Cerebellar cortex (tissue), 1 donor: ENCODE data around the gene NCOA1.
"Not testable (repeated sequence)": the region's sequence is repeated elsewhere in the genome, so short reads cannot be mapped to it uniquely, and the experiment has no call there.

Experiments used
- DNase-seq: peaks from one replicate; pipeline ENCODE4 v3.0.0-alpha.2; 2015; ENCODE audit warnings: low spot score

NCOA1 gene

DNA sequence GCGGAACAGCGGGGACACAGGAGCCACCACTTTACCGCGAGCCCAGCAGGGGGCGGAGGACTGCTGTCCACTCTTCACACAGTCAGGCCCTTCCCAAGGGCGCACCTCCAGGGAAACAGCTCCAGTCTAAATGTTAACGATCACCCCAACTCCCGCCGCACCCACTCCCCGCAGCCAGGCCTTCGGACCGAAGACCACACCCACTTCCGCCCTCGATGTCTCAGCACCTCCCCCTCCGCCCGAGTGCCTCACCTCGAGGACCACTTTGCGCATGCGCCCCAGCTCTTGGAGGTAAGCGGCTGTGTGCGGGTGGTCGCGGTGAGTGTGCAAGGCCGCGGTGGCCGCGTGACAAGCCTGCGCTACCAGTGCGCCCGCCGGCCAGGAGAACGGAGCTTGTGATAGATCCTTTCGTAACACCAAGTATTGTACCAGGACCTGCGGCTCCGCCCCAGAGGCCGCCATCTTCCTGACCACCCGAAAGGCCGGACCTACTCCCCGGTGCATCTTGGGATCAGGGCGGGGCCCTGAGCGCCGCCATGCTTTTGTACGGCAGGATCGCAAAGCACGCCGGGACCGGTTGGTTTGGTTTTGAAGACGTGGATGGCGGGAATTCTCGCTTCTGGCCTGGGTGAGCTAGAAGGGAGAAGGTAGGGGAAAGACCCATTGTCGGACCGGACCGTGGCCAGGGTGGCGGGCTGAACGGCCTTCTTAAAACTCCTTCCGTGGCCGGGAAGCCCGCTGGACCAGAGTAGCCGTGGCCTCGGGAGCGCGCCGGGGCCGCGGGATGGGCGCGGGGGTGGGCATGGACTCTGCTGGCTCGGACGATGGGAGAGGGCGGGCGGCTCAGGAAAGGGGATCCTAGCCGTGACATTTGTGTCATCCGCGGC, 302.1 kb downstream of the NCOA1 start, which contains the start of the genes CENPO and PTRHD1:
Gene CENPO, plus strand, starts transcription at position 552 of the 887 bp plus-strand sequence. CDS start 495 bp downstream, outside the sequence.
Gene PTRHD1, minus strand, starts transcription at position 518 of the 887 bp plus-strand sequence. Its CDS starts 14 bp downstream, at position 504.
- DNase-seq: peak; percentile 97

DNA sequence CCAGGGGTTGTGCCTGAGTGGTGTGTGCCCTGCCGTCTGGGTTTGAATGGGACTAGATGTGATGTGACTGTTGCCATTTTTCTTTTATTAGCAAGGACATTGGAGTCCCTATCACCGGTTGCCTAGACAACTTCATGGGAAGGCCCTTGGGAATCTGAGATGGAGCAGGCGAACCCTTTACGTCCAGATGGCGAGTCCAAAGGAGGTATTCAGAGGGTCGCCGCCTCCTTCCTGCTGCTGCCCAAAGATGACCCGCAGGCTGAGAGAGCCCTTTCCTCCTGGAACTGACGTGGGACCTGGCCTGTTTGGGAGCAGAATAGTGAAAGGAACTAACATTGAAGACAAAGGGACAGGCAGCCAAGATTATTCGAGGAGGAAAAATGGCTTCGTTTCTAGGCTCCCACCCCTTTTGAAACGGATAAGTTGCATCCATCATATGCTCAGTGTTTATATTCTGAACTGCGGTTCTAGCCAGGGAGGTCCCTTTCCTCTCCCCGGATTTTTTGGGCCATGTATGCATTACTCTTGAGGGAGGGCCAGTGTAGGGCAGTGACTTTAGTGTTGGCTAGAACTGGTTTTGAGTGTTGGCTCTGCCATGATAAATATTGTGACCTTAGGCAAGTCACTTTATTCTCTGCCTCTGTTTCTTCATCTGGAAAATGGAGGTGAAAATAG, 302.8 kb downstream of the NCOA1 start:
- peak; percentile 18 for DNase-seq

DNA sequence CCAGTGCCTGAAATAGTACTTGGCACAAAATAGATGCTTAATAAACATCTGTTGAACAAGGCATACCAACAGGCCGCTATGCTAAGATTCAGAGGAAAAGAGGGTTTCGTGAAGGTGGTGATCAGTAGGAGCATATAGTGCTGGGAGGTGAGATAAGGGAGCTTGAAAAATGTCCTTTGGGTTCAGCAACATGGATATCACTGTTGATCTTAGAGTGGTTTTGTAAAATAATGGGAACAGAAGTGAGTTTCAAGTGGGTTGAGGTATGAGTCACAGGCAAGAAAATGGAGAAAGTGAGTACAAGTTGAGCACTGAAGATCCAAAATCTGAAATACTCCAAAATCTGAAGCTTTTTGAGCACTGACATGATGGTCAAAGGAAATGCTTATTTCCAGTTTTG, 306.6 kb downstream of the NCOA1 start:
- DNase-seq: no peak

DNA sequence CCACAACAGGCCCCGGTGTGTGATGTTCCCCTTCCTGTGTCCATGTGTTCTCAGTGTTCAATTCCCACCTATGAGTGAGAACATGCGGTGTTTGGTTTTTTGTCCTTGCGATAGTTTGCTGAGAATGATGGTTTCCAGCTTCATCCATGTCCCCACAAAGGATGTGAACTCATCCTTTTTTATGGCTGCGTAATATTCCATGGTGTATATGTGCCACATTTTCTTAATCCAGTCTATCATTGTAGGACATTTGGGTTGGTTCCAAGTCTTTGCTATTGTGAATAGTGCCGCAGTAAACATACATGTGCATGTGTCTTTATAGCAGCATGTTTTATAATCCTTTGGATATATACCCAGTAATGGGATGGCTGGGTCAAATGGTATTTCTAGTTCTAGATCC, 309.4 kb downstream of the NCOA1 start:
- DNase-seq: not testable (repeated sequence)

DNA sequence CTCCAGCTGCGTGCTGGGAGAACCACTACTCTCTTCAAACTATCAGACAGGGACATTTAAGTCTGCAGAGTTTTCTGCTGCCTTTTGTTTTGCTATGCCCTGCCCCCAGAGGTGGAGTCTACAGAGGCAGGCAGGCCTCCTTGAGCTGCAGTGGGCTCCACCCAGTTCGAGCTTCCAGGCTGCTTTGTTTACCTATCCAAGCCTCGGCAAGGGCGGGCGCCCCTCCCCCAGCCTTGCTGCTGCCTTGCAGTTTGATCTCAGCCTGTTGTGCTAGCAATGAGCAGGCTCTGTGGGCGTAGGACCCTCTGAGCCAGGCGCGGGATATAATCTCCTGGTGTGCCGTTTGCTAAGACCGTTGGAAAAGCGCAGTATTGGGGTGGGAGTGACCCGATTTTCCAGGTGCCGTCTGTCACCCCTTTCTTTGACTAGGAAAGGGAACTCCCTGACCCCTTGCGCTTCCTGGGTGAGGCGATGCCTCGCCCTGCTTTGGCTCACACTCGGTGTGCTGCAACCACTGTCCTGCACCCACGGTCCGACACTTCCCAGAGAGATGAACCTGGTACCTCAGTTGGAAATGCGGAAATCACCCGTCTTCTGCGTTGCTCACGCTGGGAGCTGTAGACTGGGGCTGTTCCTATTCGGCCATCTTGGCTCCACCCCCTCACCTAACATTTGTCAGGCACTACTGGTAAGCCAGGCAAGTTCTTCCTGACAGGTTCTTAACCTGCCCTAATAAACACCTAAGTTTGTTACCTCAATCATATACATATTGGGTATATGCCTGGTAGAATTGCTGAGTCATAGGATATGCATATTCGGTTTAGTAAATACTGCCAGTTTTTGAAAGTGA, 315.0 kb downstream of the NCOA1 start:
- DNase-seq: not testable (repeated sequence)

DNA sequence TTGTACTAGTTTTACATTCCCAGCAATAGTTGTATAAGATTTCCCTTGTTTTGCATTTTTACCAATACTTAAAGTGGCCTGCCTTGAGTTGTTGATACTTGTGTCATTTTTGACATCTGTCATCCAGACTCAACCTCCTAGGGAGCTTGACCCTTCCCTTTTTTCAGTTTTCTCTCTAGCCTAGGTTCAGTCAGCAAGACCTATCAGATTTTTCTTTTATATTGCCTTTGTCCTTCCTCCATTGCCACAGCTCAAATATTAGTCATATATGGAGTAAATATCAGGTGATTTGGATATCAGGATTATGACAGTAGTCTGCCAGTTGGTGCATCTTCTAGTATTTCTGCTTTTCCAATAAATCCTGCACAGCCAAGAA, 315.6 kb downstream of the NCOA1 start:
- DNase-seq: no peak

DNA sequence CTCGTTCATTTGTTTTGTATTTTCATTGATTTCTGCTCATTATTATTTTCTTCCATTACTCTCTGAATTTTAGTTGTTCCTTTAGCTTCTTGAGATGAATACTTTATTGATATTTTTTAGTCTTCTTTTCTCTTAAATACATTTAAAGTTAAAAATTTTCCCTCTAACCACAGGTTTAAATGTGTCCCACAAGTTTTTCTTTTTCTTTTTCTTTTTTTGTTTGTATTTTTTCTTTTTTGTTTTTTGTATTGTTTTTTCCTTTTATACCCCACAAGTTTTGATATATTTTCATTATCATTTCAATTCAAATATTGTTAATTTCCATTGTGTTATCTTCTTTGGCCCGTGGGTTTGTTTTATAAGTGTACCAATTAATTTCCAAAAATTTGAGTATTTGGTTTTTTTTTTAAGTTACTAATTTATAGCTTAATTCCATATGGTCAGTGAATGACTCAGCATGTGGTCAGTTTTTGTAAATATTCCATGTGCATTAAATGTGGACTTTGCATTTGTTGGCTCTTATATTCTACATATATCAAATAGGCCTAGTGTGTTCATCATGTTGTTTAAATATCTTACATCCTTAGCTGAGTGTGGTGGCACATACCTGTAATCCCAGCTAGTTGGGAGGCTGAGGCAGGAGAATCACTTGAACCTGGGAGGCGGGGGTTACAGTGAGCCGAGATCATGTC, 318.4 kb downstream of the NCOA1 start:
- no peak for DNase-seq

DNA sequence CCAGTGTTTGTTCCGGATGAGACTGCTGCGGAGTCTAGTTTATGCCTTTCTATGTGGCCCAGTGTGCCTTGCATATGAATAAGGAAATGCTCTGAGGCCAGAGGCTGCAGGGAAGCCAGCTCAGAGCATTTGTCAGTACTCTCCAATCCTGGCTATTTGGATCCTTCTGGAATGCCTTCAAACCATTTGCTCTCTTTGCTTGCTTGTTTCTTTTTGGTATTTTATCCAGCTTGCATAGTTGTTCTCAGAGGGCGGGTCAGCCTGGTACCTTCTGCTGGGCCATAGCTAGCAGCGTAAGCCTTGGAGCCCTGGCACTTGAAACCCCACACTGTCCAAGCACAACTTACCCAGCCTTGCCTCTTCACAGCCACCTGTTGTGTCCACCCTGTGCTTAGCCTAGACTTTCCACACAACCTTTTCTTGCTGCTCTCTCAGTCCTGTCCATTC, 322.7 kb downstream of the NCOA1 start:
- no peak for DNase-seq

DNA sequence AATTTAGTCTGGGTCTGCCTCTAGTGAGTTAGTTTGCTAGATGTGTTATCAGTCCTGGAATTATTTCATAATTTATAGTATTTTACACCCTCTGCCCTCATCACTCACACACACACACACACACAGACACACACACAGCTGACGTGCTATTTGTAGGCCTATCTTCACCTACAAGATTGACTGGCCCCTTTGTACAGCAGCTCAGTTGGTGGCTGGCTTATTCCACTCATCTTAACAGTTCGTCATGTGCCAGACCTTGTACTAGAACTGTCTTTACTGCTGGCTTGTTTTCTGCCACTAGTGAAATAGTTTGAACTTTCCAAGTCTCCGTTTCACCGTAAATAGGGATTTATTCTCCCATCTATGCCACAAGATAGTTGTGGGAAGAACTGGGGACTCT, 323.5 kb downstream of the NCOA1 start:
- DNase-seq: no peak

DNA sequence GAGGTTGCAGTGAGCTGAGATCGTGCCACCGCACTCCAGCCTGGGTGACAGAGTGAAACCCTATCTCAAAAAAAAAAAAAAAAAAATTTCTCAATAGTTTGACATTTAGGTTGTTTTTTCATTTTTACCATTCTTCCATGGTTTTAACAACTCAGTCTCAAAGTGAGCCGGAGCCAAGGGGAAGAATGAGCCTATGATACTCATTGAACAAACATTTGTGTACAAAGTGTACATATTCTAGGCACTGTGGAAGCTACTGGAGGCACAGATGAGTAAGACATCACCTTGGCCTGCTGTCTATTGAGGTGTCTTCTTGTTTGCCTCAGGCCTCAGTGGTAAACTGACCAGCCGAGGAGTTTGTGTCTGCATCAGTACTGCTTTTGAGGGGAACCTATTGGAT, 324.1 kb downstream of the NCOA1 start:
- no peak for DNase-seq

DNA sequence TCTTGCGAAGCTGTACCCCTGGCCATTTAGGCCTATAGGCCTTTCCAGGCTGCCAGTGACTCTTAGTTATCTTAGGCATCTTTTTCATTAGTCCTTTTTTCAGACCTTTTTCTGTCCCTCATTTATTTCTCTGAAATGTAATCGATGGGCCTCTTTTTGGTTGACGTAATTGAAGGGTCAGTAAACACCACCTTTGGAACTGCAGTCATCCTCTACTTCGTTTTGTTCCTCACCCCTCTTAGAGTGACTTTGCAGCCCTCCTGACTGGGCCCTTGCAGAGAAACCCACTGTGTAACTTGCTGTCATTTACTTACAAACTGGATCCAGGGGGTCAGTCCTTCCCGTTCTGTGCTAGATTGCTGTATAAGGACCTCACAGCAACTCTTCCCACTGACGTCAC, 325.4 kb downstream of the NCOA1 start:
- no peak for DNase-seq

DNA sequence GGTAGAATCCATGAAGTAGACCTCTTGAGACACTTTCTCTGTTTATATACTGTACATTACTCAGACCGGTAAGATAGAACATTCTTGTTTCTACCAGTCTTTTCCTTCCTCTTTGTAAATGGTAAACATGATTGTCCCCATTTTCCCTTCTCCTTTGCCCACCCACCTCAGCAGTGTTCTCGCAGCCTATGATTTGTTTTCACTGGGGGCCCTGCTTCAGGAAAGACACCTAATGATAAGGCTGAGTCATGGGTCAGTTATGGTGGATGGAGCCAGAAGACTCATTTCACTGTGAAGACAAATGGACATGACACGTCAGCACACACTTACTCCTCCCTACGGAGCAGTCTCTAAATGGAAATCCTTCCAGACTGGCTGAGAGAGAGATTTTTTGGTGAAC, 325.8 kb downstream of the NCOA1 start:
- DNase-seq: no peak

DNA sequence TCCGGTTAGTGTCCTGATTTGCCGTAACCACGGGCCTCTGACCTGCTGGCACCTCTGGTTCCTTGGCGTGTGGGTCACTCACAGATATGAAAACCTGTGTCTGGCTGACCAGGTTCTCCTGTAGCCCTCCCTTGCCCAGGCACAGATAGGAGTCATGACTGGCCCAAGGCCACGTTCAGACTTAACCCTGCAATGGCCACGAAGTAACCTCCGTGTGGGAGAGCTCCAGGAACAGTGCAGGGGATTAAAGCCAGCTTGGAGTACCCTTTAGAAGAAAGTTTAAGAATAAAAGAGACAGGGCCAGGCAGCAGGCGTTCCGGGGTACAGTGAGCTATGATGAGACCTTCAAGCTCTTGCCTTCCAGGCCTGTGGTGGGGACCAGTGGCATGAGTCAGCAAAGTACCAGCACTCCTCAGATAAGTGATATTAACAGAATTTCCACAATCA, 327.7 kb downstream of the NCOA1 start:
- no peak for DNase-seq

DNA sequence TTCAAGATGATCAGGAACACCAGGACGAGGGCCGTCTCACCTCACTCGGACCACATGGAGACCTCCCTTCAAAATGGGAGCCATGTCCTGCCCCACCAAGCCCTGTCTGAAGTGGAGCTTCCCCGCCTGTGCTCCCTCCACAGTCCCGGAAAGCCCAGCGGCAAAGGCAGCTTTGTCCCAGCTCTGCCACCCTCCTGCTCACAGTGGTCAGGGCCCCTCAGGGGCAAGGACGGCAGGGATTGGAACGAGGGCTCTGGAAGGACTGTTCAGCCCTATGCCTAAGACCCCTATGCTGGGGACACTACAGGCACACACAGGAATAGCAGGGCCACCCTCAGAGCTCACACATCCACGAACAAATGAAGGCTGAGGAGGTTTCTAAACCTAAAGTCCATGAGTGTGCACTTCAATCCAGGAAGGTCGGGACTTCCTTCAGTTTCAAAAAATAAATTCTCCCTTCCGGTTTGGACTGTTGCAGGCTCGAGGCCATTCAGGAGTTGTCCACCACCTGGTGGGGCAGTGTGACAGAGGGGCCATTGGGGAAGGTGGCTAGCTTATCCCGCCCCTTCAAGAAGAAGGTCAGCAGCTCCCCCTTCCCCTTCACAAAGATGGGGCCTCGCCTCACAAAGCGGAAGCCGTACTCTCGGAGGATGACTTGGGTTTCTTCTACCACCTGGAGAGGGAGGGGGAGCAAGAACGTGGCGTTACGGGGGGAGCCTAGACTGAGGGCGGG, 328.6 kb downstream of the NCOA1 start:
- DNase-seq: no peak

DNA sequence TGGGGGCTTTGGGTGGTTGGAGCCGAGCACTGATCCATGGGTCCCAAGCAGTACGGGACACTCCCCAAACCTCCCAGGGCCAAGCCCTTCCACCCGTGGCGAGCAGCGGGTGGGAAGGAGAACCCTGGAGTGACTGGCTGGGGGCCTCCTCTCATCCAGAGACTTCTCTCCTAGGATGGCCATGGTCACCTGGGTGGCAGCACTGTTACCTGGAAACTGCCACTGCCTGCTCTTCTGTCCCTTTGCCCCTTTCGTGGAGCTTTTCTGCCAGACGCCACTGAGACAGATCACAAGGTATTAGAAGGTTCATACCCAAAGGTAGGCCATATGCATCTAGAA, 329.1 kb downstream of the NCOA1 start:
- no peak for DNase-seq
